Duodenal mucosa (tissue), 2 donors: Measurements from ENCODE around the gene CIAO2B.
A peak's percentile ranks its signal among the peaks of the same experiment; 100 is the strongest.
"Not testable (repeated sequence)": the region's sequence is repeated elsewhere in the genome, so short reads cannot be mapped to it uniquely, and the experiment has no call there.

Experiments
- H3K27ac ChIP-seq: one replicate; pipeline ENCODE4 v1.7.0; 2013; ENCODE audit warnings: low read depth, low read length
- H3K27me3 ChIP-seq, 2 donors: one replicate each; pipeline ENCODE4 v1.7.0; 2013; ENCODE audit warnings: low read length in 2 of 2, control low read depth in 1 of 2; ENCODE audit not compliant: insufficient read depth in 2 of 2, control insufficient read depth in 1 of 2
- H3K36me3 ChIP-seq, 2 donors: one replicate each; pipeline ENCODE4 v1.7.0; 2013; ENCODE audit warnings: low read length in 2 of 2, control low read depth in 1 of 2; ENCODE audit not compliant: insufficient read depth in 2 of 2, control insufficient read depth in 1 of 2
- H3K4me1 ChIP-seq, 2 donors: one replicate each; pipeline ENCODE4 v1.7.0; 2013; ENCODE audit warnings: low read length in 2 of 2, control low read depth in 1 of 2; ENCODE audit not compliant: insufficient read depth in 2 of 2, control insufficient read depth in 1 of 2
- H3K4me3 ChIP-seq, 2 donors: one replicate each; pipeline ENCODE4 v1.7.0; 2013; ENCODE audit warnings: low read length in 2 of 2, low read depth in 1 of 2
- H3K9ac ChIP-seq, 2 donors: one replicate each; pipeline ENCODE4 v1.7.0; 2013; ENCODE audit warnings: low read length in 2 of 2, low read depth in 1 of 2
- H3K9me3 ChIP-seq, 2 donors: one replicate each; pipeline ENCODE4 v1.7.0; 2013; ENCODE audit warnings: low read length in 2 of 2, control low read depth in 1 of 2; ENCODE audit not compliant: control insufficient read depth in 1 of 2

Gene CIAO2B

GRCh38 chr16:66899310-66899944 lies 34.8 kb downstream of the CIAO2B start:
- no peak overlapping the region for H3K4me3 ChIP-seq
- no peaks in the 10 kb centered on the region for H3K36me3 ChIP-seq
- peak overlapping the region; percentile 83 for H3K27ac ChIP-seq
- no peaks in the 10 kb centered on the region for H3K27me3 ChIP-seq
- H3K4me1 ChIP-seq: peaks cover 57 to 64% of the 10 kb centered on the region in 2 donors
- H3K9me3 ChIP-seq: no peaks in the 10 kb centered on the region
- H3K9ac ChIP-seq: peak overlapping the region; percentile 34 to 70

DNA sequence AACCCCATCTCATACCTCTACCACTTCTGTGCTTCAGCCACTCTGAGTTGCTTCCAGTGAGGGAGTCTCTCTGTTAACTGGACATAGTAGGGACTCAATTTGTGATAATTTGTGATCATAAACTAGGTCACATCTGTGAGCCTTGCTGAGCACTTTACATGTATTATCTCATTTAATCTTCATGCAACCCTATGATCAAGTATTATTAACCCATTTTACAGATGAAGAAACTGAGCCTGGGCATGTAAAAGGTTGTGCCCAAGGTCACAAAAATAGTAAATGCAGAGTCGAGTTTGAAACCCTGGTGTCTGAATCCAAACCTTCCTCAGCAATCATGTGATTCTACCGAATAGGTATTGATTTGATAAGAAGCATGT lies 35.3 kb downstream of the CIAO2B start:
- Histone ChIP-seq H3K36me3 (no peaks in the 10 kb centered on the region), H3K4me3 (no peak overlapping the region), H3K27ac (no peak overlapping the region), H3K4me1 (peaks cover 52 to 59% of the 10 kb centered on the region in 2 donors), H3K9ac (no peak overlapping the region), H3K9me3 (no peaks in the 10 kb centered on the region), H3K27me3 (no peaks in the 10 kb centered on the region)

DNA sequence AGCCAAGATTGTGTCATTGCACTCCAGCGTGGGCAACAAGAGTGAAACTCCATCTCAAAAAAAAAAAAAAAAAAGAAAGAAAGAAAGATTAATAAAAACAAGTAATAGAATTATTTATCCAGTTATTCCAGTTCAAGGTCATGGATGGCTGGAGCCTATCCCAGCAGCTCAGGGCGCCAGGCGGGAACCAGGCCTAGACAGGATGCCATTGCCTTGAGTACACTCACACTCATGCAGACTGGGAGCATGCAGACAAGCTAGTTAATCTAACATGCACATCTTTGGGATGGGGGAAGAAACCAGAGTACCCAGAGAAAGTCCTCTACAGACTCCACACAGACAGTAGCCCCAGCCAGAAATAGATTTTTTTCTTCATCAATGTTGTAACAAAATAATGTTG lies 36.0 kb downstream of the CIAO2B start:
- no peaks in the 10 kb centered on the region for H3K9me3 ChIP-seq
- no peaks in the 10 kb centered on the region for H3K36me3 ChIP-seq
- peaks cover 48 to 53% of the 10 kb centered on the region in 2 donors for H3K4me1 ChIP-seq
- H3K4me3 ChIP-seq: no peak overlapping the region
- no peak overlapping the region for H3K9ac ChIP-seq
- no peak overlapping the region for H3K27ac ChIP-seq
- H3K27me3 ChIP-seq: no peaks in the 10 kb centered on the region

DNA sequence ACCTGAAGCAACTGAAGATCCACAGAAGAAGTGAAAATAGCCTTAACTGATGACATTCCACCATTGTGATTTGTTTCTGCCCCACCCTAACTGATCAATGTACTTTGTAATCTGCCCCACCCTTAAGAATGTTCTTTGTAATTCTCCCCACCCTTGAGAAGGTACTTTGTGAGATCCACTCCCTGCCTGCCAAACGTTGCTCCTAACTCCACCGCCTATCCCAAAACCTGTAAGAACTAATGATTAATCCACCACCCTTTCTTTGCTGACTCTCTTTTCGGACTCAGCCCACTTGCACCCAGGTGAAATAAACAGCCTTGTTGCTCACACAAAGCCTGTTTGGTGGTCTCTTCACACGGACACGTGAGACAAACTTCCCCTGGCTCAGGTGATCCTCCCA lies 37.5 kb downstream of the CIAO2B start:
- H3K36me3 ChIP-seq, H3K4me3 ChIP-seq, H3K9me3 ChIP-seq, H3K27ac ChIP-seq, H3K27me3 ChIP-seq: not testable (repeated sequence)
- H3K4me1 ChIP-seq: peaks cover 45 to 51% of the 10 kb centered on the region in 2 donors
- H3K9ac ChIP-seq: peak overlapping the region in 1 of 2 donors; percentile 54

- Histone ChIP-seq H3K27ac (no peak overlapping the region), H3K9me3 (no peaks in the 10 kb centered on the region), H3K4me1 (peaks cover 43 to 45% of the 10 kb centered on the region in 2 donors), H3K4me3 (no peak overlapping the region), H3K9ac (peak overlapping the region; percentile 4 to 48), H3K36me3 (no peaks in the 10 kb centered on the region), H3K27me3 (no peaks in the 10 kb centered on the region)
Observed at GRCh38 chr16:66895999-66896398, 38.2 kb downstream of the CIAO2B start.

DNA sequence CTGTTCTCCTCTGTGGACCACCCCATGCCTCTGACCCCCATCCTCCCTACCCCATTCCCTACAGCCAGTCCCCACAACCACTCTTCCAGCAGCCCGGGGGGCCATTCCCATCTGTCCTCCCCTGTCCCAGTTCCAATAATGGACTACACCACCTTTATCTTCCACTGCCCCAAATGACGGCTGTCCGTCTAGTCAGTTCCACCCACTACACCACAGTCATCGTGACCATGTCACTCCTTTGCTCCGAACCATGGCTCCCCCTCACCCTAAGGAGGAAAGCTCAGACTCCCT lies 38.6 kb downstream of the CIAO2B start:
- no peak overlapping the region for H3K4me3 ChIP-seq
- H3K9ac ChIP-seq: peak overlapping the region in 1 of 2 donors; percentile 4
- H3K27ac ChIP-seq: no peak overlapping the region
- H3K9me3 ChIP-seq: no peaks in the 10 kb centered on the region
- no peaks in the 10 kb centered on the region for H3K27me3 ChIP-seq
- no peaks in the 10 kb centered on the region for H3K36me3 ChIP-seq
- peaks cover 40 to 42% of the 10 kb centered on the region in 2 donors for H3K4me1 ChIP-seq

- Histone ChIP-seq H3K4me3 (no peak overlapping the region), H3K27ac (no peak overlapping the region), H3K9ac (peak overlapping the region in 1 of 2 donors; percentile 4)
Observed at GRCh38 chr16:66894948-66895688, 39.1 kb downstream of the CIAO2B start.

DNA sequence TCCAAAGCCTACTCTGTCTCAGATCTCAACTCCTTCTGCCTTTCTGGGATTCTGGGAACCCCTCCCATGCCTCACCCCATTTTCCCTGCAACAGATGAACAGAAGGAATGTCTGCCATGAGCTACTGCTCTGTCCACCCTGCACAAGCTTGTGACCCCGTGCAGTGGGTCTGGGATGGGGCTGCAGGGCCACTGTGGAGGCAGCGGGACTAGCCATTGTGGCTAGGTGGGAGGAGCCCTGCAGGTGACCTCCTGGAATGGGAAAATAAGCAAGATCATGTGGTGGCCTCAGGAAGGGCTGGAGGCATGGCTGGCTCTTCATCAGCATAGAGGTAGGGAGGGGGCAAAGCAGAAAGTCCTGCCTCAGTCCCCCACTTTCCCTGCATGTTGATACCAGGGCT lies 40.1 kb downstream of the CIAO2B start:
- H3K4me3 ChIP-seq: no peak overlapping the region
- no peak overlapping the region for H3K9ac ChIP-seq
- H3K36me3 ChIP-seq: no peaks in the 10 kb centered on the region
- H3K27me3 ChIP-seq: no peaks in the 10 kb centered on the region
- H3K27ac ChIP-seq: no peak overlapping the region
- H3K4me1 ChIP-seq: peaks cover 24 to 27% of the 10 kb centered on the region in 2 donors
- no peaks in the 10 kb centered on the region for H3K9me3 ChIP-seq

More at GRCh38 chr16:66894948-66895688, 39.1 kb downstream of the CIAO2B start:
- Histone ChIP-seq H3K9me3 (no peaks in the 10 kb centered on the region), H3K4me1 (peaks cover 35 to 37% of the 10 kb centered on the region in 2 donors), H3K27me3 (no peaks in the 10 kb centered on the region), H3K36me3 (no peaks in the 10 kb centered on the region)

DNA sequence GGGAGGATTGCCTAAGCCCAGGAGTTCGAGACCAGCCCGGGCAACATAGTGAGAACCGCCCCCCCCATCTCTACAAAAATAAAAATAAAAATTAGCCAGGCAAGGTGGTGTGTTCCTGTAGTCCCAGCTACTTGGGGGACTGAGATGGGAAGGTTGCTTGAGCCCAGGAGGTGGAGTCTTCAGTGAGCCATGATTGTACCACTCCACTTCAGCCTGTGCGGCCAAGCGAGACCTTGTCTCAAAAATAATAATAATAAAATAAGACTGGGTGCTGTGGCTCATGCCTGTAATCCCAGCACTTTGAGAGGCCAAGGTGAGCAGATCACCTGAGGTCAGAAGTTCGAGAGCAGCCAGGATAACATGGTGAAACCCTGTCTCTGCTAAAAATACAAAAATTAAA lies 42.4 kb downstream of the CIAO2B start:
- Histone ChIP-seq H3K9ac (no peak overlapping the region), H3K36me3 (peaks cover 0 to 2% of the 10 kb centered on the region in 2 donors), H3K27ac (no peak overlapping the region), H3K27me3 (no peaks in the 10 kb centered on the region), H3K9me3 (no peaks in the 10 kb centered on the region), H3K4me1 (peaks cover 12 to 18% of the 10 kb centered on the region in 2 donors), H3K4me3 (no peak overlapping the region)

- peaks cover 11 to 17% of the 10 kb centered on the region in 2 donors for H3K4me1 ChIP-seq
- H3K9me3 ChIP-seq: no peaks in the 10 kb centered on the region
- no peaks in the 10 kb centered on the region for H3K27me3 ChIP-seq
Observed at GRCh38 chr16:66891360-66891759, 42.8 kb downstream of the CIAO2B start.

More at GRCh38 chr16:66891360-66891759, 42.8 kb downstream of the CIAO2B start:
- H3K4me3 ChIP-seq: no peak overlapping the region
- H3K9ac ChIP-seq: no peak overlapping the region
- H3K27ac ChIP-seq: no peak overlapping the region
- H3K36me3 ChIP-seq: peaks cover 0 to 6% of the 10 kb centered on the region in 2 donors
